HG03060 (cell line): ENCODE results near the gene PPP1R27.

Experiments used
- ATAC-seq: cut with Tn5 transposase; IDR thresholded peaks from one replicate; pipeline ENCODE4 v1.9.1; 2021; ENCODE audit warnings: low read depth, moderate number of reproducible peaks; ENCODE audit not compliant: unreplicated experiment

Gene PPP1R27

DNA sequence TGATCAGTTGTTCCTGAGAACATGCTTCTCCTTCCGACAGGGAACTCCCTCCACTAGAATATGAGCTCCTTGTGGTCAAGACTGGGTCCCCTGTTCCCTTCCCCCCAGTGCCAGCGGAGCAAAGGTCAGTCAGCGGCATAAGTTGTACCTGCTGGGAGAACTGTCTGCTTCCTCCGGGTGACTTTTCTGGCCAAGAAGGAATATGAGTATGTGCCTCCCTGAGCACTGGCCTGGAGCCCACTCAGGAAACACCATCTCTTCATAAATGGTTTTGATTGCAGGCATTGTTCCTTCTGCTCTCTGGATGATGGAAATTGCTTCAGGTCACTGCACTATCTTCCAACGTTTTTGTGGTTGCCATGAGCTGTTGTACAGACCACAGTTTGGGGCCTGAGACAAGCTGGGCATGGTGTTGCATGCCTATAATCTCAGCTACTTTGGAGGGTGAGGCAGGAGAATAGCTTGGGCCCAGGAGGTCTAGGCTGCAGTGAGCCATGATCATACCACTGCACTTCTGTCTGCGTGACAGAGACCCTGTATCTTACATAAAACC is 28.3 kb upstream of the PPP1R27 start:
- ATAC-seq = no peak

DNA sequence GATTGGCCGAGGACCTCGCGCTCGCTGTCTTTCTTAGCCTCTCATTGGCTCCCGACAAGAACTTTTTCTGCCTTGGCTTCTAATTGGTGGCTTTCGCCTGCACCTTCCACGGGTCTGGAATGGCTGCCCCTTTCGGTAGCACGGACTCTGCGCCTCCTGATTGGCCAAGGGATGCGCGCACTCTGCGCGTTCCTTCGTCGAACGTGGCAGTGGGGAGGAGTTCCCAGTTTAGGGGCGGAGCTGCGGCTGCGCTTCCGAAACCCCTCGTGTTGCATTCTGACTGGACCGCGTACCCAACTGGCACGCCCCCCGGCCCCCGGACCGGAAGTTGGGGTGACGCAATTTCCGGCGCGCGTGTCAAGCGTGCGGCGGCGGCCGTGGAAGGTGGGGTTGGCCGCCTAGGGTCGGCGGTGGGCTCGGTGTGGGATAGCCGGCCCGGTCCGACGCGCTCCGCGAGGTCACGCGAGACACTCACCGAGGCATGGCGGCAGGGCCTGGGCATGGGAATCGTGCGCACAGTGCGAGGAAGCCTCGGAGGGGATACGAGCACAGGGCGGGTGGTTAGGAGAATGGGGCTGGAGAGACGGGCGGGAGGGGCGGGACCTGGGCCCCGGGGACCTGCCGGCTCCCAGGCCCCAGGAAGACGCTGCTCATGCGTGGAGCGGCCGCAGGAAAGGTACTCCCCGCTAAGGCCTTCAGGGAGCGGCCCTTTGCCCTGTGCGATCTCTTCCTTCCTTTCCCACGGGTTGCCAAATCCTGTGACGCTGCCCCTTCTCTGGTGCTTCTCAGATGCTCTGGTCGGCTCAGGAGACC is 26.1 kb upstream of the PPP1R27 start:
- peak; percentile 74 for ATAC-seq

DNA sequence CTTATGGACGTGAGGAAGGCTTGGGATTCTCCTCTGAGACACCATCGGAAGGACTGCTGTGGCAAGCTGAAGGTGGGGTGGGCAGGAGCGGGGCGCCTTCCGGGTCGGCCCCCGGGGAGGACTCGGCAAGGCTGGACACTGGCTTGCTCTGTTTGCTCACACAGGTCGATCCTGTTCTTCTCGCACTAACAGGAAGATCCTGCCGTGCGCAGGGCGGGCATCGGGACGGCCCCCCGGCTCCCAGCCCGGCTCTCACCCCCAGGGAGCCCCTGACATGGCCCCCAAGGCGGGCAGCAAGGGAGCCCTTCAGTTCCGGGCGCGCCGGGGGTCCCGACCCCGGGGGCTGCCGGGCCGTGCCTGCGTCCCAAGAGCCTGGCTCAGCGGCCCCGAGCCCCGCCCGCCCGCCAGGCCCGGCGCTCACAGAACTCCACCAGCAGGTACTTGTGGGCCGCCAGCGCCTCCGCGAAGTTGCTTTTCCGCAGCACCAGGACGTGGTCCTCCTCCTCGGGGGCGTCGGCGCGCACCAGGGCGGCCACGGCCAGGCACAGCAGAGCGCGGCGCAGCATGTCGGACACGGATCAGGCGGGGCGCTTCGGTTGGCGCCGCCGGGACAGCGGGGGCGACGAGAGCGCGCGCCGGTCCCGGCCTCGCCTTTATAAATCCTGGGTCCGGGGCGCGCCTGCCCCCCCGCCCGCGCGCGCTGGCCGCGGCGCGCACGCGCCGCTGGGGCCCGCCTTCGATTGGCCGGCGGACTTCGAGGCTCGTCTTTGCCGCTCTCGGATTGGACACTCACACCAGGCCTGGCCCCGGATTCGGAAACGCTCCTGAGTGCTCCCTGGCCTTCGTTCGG is 25.3 kb upstream of the PPP1R27 start, which contains the start of gene P4HB:
Gene P4HB, minus strand, starts transcription at position 630 of the 850 bp plus-strand sequence. Its CDS starts 64 bp downstream, at position 566.
- peak; percentile 14 for ATAC-seq

- ATAC-seq = no peak
Observed at GRCh38 chr17:81858967-81859905, 24.4 kb upstream of the PPP1R27 start.

- ATAC-seq = no peak
Observed at GRCh38 chr17:81858170-81858966, 23.5 kb upstream of the PPP1R27 start.

DNA sequence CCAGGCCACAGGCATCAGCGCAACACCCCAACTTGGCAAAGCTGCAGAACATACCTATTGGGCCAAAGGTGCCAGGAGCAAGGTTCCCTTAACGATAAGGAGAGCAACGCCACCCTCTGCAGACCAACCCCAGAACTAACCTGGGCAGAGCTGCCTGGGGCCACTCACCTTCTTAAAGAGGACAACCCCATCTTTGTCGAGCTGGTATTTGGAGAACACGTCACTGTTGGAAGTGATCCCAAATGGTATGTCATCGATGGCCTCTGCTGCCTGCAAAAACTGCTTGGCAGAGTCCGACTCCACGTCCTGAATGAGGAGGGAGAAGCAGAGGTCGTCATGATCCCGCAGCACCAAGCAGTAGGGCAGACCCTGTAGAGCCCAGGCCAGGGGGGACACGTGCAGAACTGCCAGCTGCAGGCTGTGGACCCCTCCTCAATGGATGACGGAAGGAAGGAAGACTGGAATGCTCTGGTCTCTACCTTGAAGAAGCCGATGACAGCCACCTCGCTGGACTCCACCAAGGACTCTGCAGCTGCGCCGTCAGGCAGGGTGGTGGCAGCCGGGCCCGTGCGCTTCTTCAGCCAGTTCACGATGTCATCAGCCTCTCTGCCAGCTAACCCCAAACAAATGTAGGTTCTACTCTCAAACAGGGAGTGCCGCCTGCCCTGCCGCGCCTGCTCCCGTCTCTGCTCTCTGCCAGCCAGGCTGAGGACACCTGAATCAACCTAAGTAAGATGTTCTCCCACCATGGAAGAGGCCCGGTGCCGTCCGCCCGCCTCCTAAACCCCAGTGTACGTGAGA is 20.3 kb upstream of the PPP1R27 start:
- ATAC-seq = no peak

DNA sequence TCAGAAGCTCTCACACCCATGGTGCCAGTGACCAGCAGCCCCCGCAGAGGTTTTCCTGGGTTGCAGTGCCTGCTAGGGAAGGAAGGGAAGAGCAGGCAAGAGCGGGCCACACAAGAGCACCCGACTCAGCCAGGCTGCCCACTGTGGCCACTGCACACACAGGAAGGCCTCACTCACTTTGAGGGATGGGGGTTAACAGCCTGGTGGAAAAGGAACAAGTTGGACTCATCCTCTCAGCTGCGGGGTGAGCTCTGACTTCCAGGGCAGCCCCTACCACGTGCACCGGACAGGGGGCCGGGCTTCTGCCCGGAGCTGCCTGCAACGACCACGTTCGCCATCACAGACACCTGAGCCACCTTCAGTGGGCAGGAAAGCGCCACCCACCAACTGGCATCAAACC is 17.4 kb upstream of the PPP1R27 start:
- no peak for ATAC-seq

DNA sequence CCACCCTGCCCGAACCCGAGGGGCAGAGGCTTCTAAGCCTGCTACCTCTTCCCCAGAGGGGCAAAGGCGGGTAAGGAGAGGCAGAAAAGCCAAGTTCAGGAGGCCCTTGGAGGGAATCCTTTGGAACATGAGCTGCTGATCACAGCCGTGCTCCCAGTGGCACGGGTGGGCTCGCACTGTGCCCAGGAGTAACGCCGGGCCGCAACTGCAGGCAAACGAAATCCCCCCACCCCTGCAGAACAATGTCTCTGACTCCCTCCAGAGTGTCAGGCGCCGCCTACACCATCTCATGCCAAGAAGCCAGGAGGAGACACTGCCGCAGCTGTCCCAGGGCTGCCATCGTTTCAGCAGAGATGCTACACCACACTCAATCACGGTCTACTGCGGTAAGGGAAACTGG is 16.6 kb upstream of the PPP1R27 start:
- ATAC-seq = no peak

GRCh38 chr17:81849457-81849856 is 14.6 kb upstream of the PPP1R27 start:
- no peak for ATAC-seq

GRCh38 chr17:81846743-81847689 is 12.2 kb upstream of the PPP1R27 start:
- no peak for ATAC-seq

- no peak for ATAC-seq
Observed at GRCh38 chr17:81845881-81846742, 11.3 kb upstream of the PPP1R27 start.

- ATAC-seq = no peak
Observed at GRCh38 chr17:81845361-81845760, 10.5 kb upstream of the PPP1R27 start.

DNA sequence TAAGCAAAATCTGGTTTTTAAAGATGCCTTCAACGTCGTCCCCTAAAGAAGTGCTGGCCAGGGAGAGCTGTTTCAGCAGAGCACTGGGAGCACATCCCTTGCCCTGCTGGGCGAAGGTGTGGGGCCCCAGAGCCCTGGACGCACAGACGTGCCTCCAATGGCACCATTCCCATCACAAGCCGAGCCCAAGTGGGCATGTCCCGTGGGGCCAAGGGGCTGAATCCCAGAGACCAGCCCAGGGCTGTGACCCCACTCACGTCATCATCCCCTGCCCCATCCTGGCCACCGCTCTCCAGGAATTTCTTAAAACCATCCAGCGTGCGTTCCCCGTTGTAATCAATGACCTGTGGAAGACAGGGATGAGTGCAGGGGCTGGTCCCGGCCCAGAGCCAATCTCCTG is 10.0 kb upstream of the PPP1R27 start:
- ATAC-seq = no peak

GRCh38 chr17:81844327-81844851 is 9.5 kb upstream of the PPP1R27 start:
- ATAC-seq = no peak

- ATAC-seq = no peak
Observed at GRCh38 chr17:81843713-81844326, 9.0 kb upstream of the PPP1R27 start.
